Uterus (tissue), 2 donors: Measurements from ENCODE around the gene DNAAF6.

ENCODE experiments used
- POLR2A ChIP-seq, 2 donors: fragments of 450-650 bp; IDR thresholded peaks; one replicate each; pipeline ENCODE4 v1.6.1; 2016; ENCODE audit warnings: antibody characterized with exemption in 2 of 2, mild to moderate bottlenecking in 1 of 2, moderate library complexity in 1 of 2
- TF ChIP-seq, protein P1 (sequence below), 4 experiments: fragments of 200-600 bp in 2 of 4; fragments of 450-650 bp in 2 of 4; sonication (generic) in 2 of 4; IDR thresholded peaks; one replicate each; pipeline ENCODE4 v1.5.1; 2016 to 2019; ENCODE audit warnings: antibody characterized with exemption in 4 of 4, mild to moderate bottlenecking in 2 of 4, moderate library complexity in 1 of 4

DNA sequence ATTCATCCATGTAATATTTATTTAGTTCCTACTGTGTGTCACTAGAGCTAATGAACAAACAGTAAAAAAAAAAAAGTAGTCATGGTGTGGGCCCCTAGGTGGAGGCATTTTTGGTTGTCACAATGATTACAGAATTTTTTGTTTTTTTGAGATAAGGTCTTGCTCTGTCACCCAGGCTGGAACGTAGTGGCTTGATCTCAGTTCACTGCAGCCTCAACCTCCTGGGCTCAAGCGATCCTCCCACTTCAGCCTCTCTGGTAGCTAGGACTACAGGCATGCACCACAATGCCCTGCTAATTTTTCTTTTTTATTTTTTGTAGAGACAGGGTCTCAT lies 22.0 kb downstream of the DNAAF6 start:
- no peak for TF ChIP-seq POLR2A (IDR thresholded peaks at IDR 0.05)
- TF ChIP-seq, protein P1, sequence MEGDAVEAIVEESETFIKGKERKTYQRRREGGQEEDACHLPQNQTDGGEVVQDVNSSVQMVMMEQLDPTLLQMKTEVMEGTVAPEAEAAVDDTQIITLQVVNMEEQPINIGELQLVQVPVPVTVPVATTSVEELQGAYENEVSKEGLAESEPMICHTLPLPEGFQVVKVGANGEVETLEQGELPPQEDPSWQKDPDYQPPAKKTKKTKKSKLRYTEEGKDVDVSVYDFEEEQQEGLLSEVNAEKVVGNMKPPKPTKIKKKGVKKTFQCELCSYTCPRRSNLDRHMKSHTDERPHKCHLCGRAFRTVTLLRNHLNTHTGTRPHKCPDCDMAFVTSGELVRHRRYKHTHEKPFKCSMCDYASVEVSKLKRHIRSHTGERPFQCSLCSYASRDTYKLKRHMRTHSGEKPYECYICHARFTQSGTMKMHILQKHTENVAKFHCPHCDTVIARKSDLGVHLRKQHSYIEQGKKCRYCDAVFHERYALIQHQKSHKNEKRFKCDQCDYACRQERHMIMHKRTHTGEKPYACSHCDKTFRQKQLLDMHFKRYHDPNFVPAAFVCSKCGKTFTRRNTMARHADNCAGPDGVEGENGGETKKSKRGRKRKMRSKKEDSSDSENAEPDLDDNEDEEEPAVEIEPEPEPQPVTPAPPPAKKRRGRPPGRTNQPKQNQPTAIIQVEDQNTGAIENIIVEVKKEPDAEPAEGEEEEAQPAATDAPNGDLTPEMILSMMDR (IDR thresholded peaks at IDR 0.05), result no peak
